ENCODE data around the gene CEP104. TPM values are rescaled to one million over a fixed set of nuclear protein-coding genes. Genes with fewer than 3 reads are reported as not detected.

CEP104 gene
- total and polyA plus RNA-seq, 10 of the 15 experiments (the other 5 are each of a cell fraction or from before 2014, with no cell fraction given), result 7.2 to 34.8 (median 19.3) TPM

DNA sequence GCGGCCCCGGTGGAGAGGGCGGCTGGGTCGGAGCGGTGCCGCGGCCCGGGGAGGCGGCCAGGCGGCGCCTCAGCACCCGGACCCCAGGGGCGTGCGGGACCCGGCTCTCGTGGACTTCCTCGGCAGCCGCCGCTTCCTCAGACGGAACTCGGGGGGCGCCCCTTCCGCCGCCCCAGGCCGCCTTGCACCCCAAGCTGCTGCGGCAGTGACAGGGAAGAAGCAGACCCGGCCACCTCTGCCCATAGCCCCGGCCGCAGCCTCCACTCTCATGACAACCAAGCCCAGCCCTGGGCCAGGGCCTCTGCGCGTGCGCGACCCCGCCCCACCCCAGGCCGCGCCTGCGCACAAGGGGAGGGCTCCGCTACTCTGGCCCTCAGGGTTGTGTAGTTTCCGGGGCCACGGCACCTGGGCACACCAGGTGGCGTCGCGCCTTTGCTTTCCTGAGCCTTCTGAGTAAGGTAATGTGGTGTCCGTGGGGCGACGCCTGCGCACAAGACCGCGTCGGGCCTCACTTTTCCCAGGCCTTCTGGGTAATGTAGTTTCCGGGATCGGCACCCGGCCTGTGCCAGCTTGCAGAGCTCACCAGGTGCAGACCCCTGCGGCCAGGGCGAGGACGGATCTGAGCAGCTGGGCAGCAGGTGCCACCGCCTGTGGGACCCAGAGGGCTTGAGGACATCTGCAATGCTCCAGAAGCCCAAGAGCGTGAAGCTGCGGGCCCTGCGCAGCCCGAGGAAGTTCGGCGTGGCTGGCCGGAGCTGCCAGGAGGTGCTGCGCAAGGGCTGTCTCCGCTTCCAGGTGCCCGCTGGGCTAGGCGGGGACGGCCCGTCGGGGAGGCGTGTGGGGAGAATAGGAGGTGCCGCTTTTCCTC lies at the start of gene CEP104, which contains the start of gene DFFB (continued):
- peak in 1 of 2 experiments; percentile 56; a peak in 1 of 4 replicates for TF ChIP-seq BHLHE40 (IDR thresholded peaks at IDR 0.05; ENCODE audit: borderline replicate concordance in 1 of 2, low read depth in 2 of 2, low read length in 1 of 2)
- TF ChIP-seq ATF2 (IDR thresholded peaks at IDR 0.05; ENCODE audit: low read length), result no peak
- peak; percentile 55; the same call in 1 of the 2 replicates for TF ChIP-seq LARP7 (IDR thresholded peaks at IDR 0.05)
- 0 out of 4 replicates have a peak, but pooled peaks of 1 of the 2 experiments have one; percentile 60 for TF ChIP-seq SRF (IDR thresholded peaks at IDR 0.05; ENCODE audit: low read depth in 2 of 2, low read length in 2 of 2)
- TF ChIP-seq, protein P1, sequence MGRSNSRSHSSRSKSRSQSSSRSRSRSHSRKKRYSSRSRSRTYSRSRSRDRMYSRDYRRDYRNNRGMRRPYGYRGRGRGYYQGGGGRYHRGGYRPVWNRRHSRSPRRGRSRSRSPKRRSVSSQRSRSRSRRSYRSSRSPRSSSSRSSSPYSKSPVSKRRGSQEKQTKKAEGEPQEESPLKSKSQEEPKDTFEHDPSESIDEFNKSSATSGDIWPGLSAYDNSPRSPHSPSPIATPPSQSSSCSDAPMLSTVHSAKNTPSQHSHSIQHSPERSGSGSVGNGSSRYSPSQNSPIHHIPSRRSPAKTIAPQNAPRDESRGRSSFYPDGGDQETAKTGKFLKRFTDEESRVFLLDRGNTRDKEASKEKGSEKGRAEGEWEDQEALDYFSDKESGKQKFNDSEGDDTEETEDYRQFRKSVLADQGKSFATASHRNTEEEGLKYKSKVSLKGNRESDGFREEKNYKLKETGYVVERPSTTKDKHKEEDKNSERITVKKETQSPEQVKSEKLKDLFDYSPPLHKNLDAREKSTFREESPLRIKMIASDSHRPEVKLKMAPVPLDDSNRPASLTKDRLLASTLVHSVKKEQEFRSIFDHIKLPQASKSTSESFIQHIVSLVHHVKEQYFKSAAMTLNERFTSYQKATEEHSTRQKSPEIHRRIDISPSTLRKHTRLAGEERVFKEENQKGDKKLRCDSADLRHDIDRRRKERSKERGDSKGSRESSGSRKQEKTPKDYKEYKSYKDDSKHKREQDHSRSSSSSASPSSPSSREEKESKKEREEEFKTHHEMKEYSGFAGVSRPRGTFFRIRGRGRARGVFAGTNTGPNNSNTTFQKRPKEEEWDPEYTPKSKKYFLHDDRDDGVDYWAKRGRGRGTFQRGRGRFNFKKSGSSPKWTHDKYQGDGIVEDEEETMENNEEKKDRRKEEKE (IDR thresholded peaks at IDR 0.05), result no peak
- TF ChIP-seq ZNF207 (IDR thresholded peaks at IDR 0.05; ENCODE audit: borderline replicate concordance), result peak; percentile 36; the same call in 1 of the 2 replicates
- TF ChIP-seq TCF3 (IDR thresholded peaks at IDR 0.05; ENCODE audit: borderline replicate concordance, insufficient read depth, low read depth, low read length), result peak; percentile 70
- no peak for TF ChIP-seq ZSCAN29 (IDR thresholded peaks at IDR 0.05)
- no peak for TF ChIP-seq PRDM15 (CRISPR knock-in tag; IDR thresholded peaks at IDR 0.05)
- TF ChIP-seq RAD51 (IDR thresholded peaks at IDR 0.05), result no peak
- no peak for TF ChIP-seq IKZF2 (IDR thresholded peaks at IDR 0.05)
- no peak for TF ChIP-seq IRF4 (IDR thresholded peaks at IDR 0.05; ENCODE audit: low read depth, low read length)
- TF ChIP-seq NRF1 (conservative IDR thresholded peaks at IDR 0.05; ENCODE audit: low read depth, low read length), result peak; percentile 90
- peak; percentile 48; the same call in 1 of the 2 replicates for TF ChIP-seq SMC3 (IDR thresholded peaks at IDR 0.05; ENCODE audit: borderline replicate concordance, low read length)
